HepG2 (cell line): ENCODE data around the gene PC. TPM values are rescaled to one million over a fixed set of nuclear protein-coding genes. Genes with fewer than 3 reads are reported as not detected.

Experiments used
- ARID5B ChIP-seq: IDR thresholded peaks from 2 replicates; pipeline ENCODE4 v1.4.0; 2020; ENCODE audit warnings: mild to moderate bottlenecking, missing genetic modification reagents
- CEBPB ChIP-seq: IDR thresholded peaks from 2 replicates; pipeline ENCODE4 v1.6.1; 2011; ENCODE audit warnings: low read depth, low read length, improper control_type of control experiment, borderline replicate concordance
- CSRNP2 ChIP-seq: sonication (generic); formaldehyde crosslinking; conservative IDR thresholded peaks from 2 replicates; pipeline ENCODE4 v1.8.0; 2022; ENCODE audit warnings: low read depth, missing genetic modification reagents
- FOXO4 ChIP-seq: sonication (generic); formaldehyde crosslinking; conservative IDR thresholded peaks from 2 replicates; pipeline ENCODE4 v1.8.1; 2023; ENCODE audit warnings: missing genetic modification reagents
- HMGXB4 ChIP-seq, 2 experiments: sonication (generic) in 1 of 2; formaldehyde crosslinking in 1 of 2; IDR thresholded peaks; 2 replicates each; pipeline versions ENCODE4 v1.4.0 to v1.6.1; 2018 to 2020; ENCODE audit warnings: missing genetic modification reagents in 2 of 2, borderline replicate concordance in 1 of 2, low read depth in 1 of 2, mild to moderate bottlenecking in 1 of 2, missing biosample characterization in 1 of 2
- HNF4G ChIP-seq, 2 experiments: sonication (generic) in 1 of 2; formaldehyde crosslinking in 1 of 2; IDR thresholded peaks; 2 replicates each; pipeline versions ENCODE4 v1.4.0 to v1.6.1; 2011 to 2020; ENCODE audit warnings: borderline replicate concordance in 2 of 2, low read depth in 2 of 2, mild to moderate bottlenecking in 2 of 2, low read length in 1 of 2, missing genetic modification reagents in 1 of 2, moderate library complexity in 1 of 2
- KMT2A ChIP-seq: sonication (generic); formaldehyde crosslinking; IDR thresholded peaks from 2 replicates; pipeline ENCODE4 v1.4.0; 2020; ENCODE audit warnings: missing genetic modification reagents
- SP1 ChIP-seq, 2 experiments: fragments of 450-650 bp in 1 of 2; sonication (generic) in 1 of 2; formaldehyde crosslinking in 1 of 2; IDR thresholded peaks; 2 replicates each; pipeline versions ENCODE4 v1.4.0 to v1.6.1; 2016 to 2020; ENCODE audit warnings: missing genetic modification reagents in 1 of 2
- SRF ChIP-seq: IDR thresholded peaks from 2 replicates; pipeline ENCODE4 v1.6.1; 2011; ENCODE audit warnings: mild to moderate bottlenecking, low read depth, low read length, moderate library complexity
- TIGD3 ChIP-seq: sonication (generic); formaldehyde crosslinking; IDR thresholded peaks from 2 replicates; pipeline ENCODE4 v1.5.1; 2020; ENCODE audit warnings: mild to moderate bottlenecking, missing genetic modification reagents, borderline replicate concordance
- TP53 ChIP-seq: sonication (generic); formaldehyde crosslinking; conservative IDR thresholded peaks from 2 replicates; pipeline ENCODE4 v1.4.0; 2020; ENCODE audit warnings: missing genetic modification reagents
- ZEB1 ChIP-seq: IDR thresholded peaks from 2 replicates; pipeline ENCODE4 v1.6.1; 2012; ENCODE audit warnings: mild to moderate bottlenecking, low read depth, inconsistent platforms; ENCODE audit not compliant: insufficient replicate concordance
- ZKSCAN1 ChIP-seq: fragments of 150-350 bp; IDR thresholded peaks from 2 replicates; pipeline ENCODE4 v1.6.1; 2014; ENCODE audit warnings: low read length
- ZNF205 ChIP-seq: IDR thresholded peaks from 2 replicates; pipeline ENCODE4 v1.6.1; 2018; ENCODE audit warnings: missing biosample characterization, missing genetic modification reagents
- ZNF333 ChIP-seq: sonication (generic); formaldehyde crosslinking; IDR thresholded peaks from 2 replicates; pipeline ENCODE4 v1.4.0; 2020; ENCODE audit warnings: mild to moderate bottlenecking, missing genetic modification reagents, borderline replicate concordance
- ZNF335 ChIP-seq: sonication (generic); formaldehyde crosslinking; IDR thresholded peaks from 2 replicates; pipeline ENCODE4 v1.4.0; 2020; ENCODE audit warnings: missing genetic modification reagents
- ZNF446 ChIP-seq: sonication (generic); formaldehyde crosslinking; IDR thresholded peaks from 2 replicates; pipeline ENCODE4 v1.5.0; 2020; ENCODE audit warnings: mild to moderate bottlenecking, missing genetic modification reagents
- polyA plus RNA-seq, 8 experiments: library from polyadenylated mRNA; depleted of rRNA in 3 of 8; stranded (reverse) in 7 of 8; unstranded in 1 of 8; fragments of >200 nt; fragmentation: Illumina TruSeq in 4 of 8; extraction: Trizol in 4 of 8; gene quantifications; 2 replicates each; pipeline versions ENCODE4 v1.2.1 to v1.2.3, GENCODE V29; 2011 to 2016; ENCODE audit warnings: low read depth in 4 of 8, missing spikeins in 1 of 8, mixed read lengths in 1 of 8; ENCODE audit not compliant: insufficient read depth in 1 of 8
- total RNA-seq, 5 experiments: library from RNA; depleted of rRNA; stranded (reverse); fragments of >200 nt; fragmentation: Illumina TruSeq; extraction: Trizol; gene quantifications; 2 replicates each; pipeline ENCODE4 v1.2.3, GENCODE V29; 2016; ENCODE audit warnings: low read depth in 1 of 5

The PC gene
- total and polyA plus RNA-seq, 2 of the 13 experiments (the other 11 are each of a cell fraction or from before 2014, with no cell fraction given) = 29.0 to 39.0 TPM

GRCh38 chr11:66907751-66908630, 50.2 kb downstream of the PC start (continued):
- no peak for TF ChIP-seq HMGXB4 (CRISPR knock-in tag; IDR thresholded peaks at IDR 0.05; ENCODE audit: borderline replicate concordance in 1 of 2, low read depth in 1 of 2)
- no peak for TF ChIP-seq ZNF205 (CRISPR knock-in tag)
- no peak for TF ChIP-seq TIGD3 (CRISPR knock-in tag)
- TF ChIP-seq ARID5B = peak; percentile 79
- TF ChIP-seq SP1 (IDR thresholded peaks at IDR 0.05) = no peak
- no peak for TF ChIP-seq SP1 (CRISPR knock-in tag; IDR thresholded peaks at IDR 0.05)
- TF ChIP-seq CSRNP2 = no peak
- no peak for TF ChIP-seq CEBPB
- no peak for TF ChIP-seq KMT2A (CRISPR knock-in tag)
- peak; percentile 69; the same call in 1 of the 2 replicates for TF ChIP-seq HNF4G (IDR thresholded peaks at IDR 0.05; ENCODE audit: borderline replicate concordance, low read depth, low read length)
- TF ChIP-seq HNF4G (CRISPR knock-in tag; IDR thresholded peaks at IDR 0.05; ENCODE audit: borderline replicate concordance, low read depth) = peak; percentile 20; the same call in 1 of the 2 replicates
- TF ChIP-seq FOXO4 (CRISPR knock-in tag) = no peak
- TF ChIP-seq ZNF333 (CRISPR knock-in tag) = no peak
- TF ChIP-seq TP53 (CRISPR knock-in tag) = no peak
- TF ChIP-seq ZNF335 = no peak
- no peak for TF ChIP-seq ZKSCAN1
- no peak for TF ChIP-seq ZNF446 (CRISPR knock-in tag)
- no peak for TF ChIP-seq ZEB1
- no peak for TF ChIP-seq SRF
